Measurements from ENCODE around the gene CATSPERD.
"Not testable (repeated sequence)": the region's sequence is repeated elsewhere in the genome, so short reads cannot be mapped to it uniquely, and the experiment has no call there.

Gene CATSPERD

DNA sequence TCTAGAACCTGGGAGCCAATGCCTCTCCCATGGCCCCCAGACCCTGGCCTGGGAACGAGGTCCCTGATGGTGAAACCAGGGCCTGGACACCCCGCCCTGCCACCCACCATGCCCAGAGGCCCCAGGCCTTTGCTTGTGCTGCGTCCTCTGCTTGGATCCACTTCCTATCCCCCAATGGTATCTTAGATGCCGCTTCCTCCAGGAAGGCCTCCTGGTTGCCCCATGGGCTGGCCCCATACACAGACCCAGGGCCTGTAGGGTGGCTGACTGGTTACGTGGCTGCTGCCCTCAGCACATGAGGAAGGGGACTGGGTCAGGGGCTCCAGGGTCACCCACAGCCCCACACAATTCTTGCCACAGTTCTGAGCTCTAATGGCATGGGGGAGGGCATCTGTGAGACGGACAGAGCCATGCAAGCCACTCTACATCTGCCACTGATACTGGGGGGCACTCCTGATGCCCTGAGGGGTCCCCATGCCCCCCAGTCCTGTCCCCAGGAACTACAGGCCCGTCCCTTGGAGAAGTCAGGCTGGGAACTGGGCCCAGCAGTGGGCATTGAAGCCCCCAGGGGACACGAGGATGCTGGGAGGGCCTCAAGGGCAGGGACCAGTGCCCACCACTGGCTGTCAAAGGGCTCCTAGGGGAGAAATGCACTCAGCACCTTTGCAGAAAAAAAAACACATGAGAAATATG lies 25.3 kb upstream of the CATSPERD start:
- Histone ChIP-seq H3K9ac (ENCODE audit: low read depth, low read length) (no peak overlapping the region), H3K36me3 (ENCODE audit: insufficient read depth, low read length) (peaks cover 85% of the 10 kb centered on the region)

DNA sequence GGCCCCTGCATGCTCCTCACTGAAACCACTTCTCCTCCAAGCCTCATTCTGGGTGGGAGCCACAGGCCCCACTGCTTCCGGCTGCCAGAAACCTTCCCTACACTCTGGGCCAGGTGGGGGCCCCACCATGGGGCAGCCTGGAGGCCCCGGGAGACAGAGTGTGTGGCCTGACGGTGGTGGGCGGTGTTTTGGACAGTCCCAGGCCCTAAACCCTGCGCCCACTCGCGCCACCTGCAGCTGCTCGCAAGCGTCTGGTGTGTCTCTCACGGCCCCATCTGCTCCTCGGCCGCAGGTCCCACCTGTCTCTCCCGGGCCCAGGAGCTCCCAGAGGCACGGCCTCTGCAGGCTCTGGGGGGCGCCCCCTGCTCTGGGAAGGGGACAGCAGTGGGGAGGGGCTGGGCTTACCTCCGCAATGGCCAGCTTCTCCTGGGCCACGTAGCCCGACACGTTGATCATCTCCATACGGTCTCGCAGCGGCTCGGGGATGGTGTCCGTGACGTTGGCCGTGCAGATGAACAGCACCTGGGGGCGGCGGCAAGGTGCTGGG lies 24.7 kb upstream of the CATSPERD start:
- Histone ChIP-seq H3K4me3 (ENCODE audit: low read length) (no peak overlapping the region), H3K4me2 (ENCODE audit: low read length) (no peak overlapping the region), H3K9me3 (replicated peaks; ENCODE audit: low read length) (no peaks in the 10 kb centered on the region), H3K36me3 (ENCODE audit: insufficient read depth, low read length) (peaks cover 86% of the 10 kb centered on the region), H3K27me3 (ENCODE audit: control insufficient read depth, insufficient read depth, low read length) (no peaks in the 10 kb centered on the region), H3K4me1 (ENCODE audit: control insufficient read depth, insufficient read depth, low read length) (peaks cover 25% of the 10 kb centered on the region), H3K9ac (ENCODE audit: low read depth, low read length) (no peak overlapping the region)

More for the DNA sequence above, 25.3 kb upstream of the CATSPERD start:
- H3K9me3 ChIP-seq (replicated peaks; ENCODE audit: low read length): no peaks in the 10 kb centered on the region
- H3K27me3 ChIP-seq (ENCODE audit: control insufficient read depth, insufficient read depth, low read length): no peaks in the 10 kb centered on the region
- no peak overlapping the region for H3K4me2 ChIP-seq (ENCODE audit: low read length)
- peaks cover 25% of the 10 kb centered on the region for H3K4me1 ChIP-seq (ENCODE audit: control insufficient read depth, insufficient read depth, low read length)
- no peak overlapping the region for H3K4me3 ChIP-seq (ENCODE audit: low read length)

DNA sequence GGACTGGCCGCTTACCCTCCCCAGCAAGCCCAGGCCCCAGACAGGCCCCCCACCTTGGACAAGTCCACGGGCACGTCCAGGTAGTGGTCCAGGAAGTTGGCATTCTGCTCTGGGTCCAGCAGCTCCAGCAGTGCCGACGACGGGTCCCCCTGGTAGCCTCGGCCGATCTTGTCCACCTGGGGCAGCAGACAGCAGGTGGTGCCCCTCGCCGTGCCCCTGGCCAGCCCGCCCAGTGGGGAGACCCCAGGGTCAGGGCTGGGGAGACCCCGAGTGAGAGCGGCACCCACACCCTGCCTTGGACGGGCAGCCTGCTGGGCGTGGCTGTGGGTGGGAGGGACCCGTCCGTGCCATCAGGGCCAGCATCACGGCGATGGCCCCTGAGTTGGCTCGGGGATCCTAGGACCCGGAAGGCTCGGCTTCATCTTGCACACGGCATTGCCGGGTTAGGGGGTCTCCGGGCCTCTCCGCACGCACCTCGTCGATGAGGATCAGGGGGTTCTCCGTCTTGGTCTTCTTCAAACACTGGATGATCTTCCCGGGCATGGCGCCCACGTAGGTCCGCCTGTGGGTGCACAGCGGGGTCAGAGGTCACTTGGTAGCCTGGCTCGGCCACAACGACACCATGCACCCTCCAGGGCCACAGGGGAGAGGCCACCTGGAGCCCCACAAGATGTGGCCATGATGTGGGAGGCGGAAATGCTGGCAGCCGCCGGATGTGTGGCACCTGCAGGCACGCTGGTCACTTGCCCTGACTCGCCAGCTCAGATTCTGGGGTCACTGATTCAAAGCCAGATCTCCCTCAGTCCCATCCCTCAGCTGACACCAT lies 24.0 kb upstream of the CATSPERD start:
- Histone ChIP-seq H3K9ac (ENCODE audit: low read depth, low read length) (no peak overlapping the region), H3K27me3 (ENCODE audit: control insufficient read depth, insufficient read depth, low read length) (no peaks in the 10 kb centered on the region), H3K4me2 (ENCODE audit: low read length) (no peak overlapping the region), H3K4me3 (ENCODE audit: low read length) (no peak overlapping the region), H3K36me3 (ENCODE audit: insufficient read depth, low read length) (peaks cover 81% of the 10 kb centered on the region), H3K9me3 (replicated peaks; ENCODE audit: low read length) (no peaks in the 10 kb centered on the region), H3K4me1 (ENCODE audit: control insufficient read depth, insufficient read depth, low read length) (peaks cover 25% of the 10 kb centered on the region)

GRCh38 chr19:5697022-5697889 lies 23.2 kb upstream of the CATSPERD start:
- Histone ChIP-seq H3K27me3 (ENCODE audit: control insufficient read depth, insufficient read depth, low read length) (no peaks in the 10 kb centered on the region), H3K4me1 (ENCODE audit: control insufficient read depth, insufficient read depth, low read length) (peaks cover 17% of the 10 kb centered on the region), H3K4me3 (ENCODE audit: low read length) (no peak overlapping the region), H3K9ac (ENCODE audit: low read depth, low read length) (no peak overlapping the region), H3K9me3 (replicated peaks; ENCODE audit: low read length) (no peaks in the 10 kb centered on the region), H3K36me3 (ENCODE audit: insufficient read depth, low read length) (peaks cover 72% of the 10 kb centered on the region), H3K4me2 (ENCODE audit: low read length) (no peak overlapping the region)

GRCh38 chr19:5697890-5698634 lies 22.4 kb upstream of the CATSPERD start:
- Histone ChIP-seq H3K4me1 (ENCODE audit: control insufficient read depth, insufficient read depth, low read length) (peaks cover 11% of the 10 kb centered on the region), H3K4me2 (ENCODE audit: low read length) (no peak overlapping the region), H3K27me3 (ENCODE audit: control insufficient read depth, insufficient read depth, low read length) (no peaks in the 10 kb centered on the region), H3K9ac (ENCODE audit: low read depth, low read length) (no peak overlapping the region), H3K4me3 (ENCODE audit: low read length) (no peak overlapping the region), H3K36me3 (ENCODE audit: insufficient read depth, low read length) (peaks cover 64% of the 10 kb centered on the region), H3K9me3 (replicated peaks; ENCODE audit: low read length) (no peaks in the 10 kb centered on the region)

DNA sequence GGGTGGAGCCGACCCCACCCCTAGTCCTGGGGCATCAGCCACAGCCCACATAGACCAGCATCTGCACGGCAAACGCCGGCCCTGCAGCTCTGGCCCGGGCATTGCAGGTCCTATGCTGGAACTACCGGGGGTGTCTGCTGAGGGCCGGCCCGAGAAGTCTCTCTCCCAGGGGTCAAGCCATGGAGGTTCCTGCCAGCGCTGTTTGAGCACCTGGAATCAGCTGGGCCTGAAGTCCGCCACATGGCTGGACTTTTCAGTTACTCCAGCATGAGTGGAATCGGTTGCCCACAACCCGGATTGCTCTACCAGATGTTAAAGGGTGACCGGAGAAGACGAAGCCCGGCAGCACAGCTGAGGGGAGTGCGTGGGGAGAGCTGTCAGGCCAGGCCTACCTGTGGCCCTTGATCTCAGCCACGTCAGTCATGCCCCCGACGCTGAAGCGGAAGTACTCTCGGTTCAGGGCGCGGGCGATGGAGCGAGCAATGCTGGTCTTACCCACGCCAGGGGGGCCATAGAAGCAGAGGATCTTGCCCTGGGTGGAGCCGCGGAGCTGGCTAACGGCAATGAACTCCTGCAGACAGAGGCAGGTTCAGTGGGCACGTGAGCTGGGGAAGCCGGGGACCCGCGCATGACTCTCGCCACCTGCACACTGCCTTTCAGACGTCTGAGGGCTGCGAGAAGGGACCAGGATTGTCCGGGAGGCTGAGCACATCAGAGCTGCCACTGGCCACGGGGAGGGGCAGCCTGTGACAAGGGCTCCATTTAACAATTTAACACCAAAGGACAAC lies 21.6 kb upstream of the CATSPERD start:
- peaks cover 64% of the 10 kb centered on the region for H3K36me3 ChIP-seq (ENCODE audit: insufficient read depth, low read length)
- H3K4me3 ChIP-seq (ENCODE audit: low read length): no peak overlapping the region
- H3K9ac ChIP-seq (ENCODE audit: low read depth, low read length): no peak overlapping the region
- no peaks in the 10 kb centered on the region for H3K9me3 ChIP-seq (replicated peaks; ENCODE audit: low read length)
- H3K4me2 ChIP-seq (ENCODE audit: low read length): no peak overlapping the region
- peaks cover 8% of the 10 kb centered on the region for H3K4me1 ChIP-seq (ENCODE audit: control insufficient read depth, insufficient read depth, low read length)
- no peaks in the 10 kb centered on the region for H3K27me3 ChIP-seq (ENCODE audit: control insufficient read depth, insufficient read depth, low read length)

- peaks cover 7% of the 10 kb centered on the region for H3K4me1 ChIP-seq (ENCODE audit: control insufficient read depth, insufficient read depth, low read length)
- H3K36me3 ChIP-seq (ENCODE audit: insufficient read depth, low read length): peaks cover 63% of the 10 kb centered on the region
- H3K27me3 ChIP-seq (ENCODE audit: control insufficient read depth, insufficient read depth, low read length): no peaks in the 10 kb centered on the region
- no peak overlapping the region for H3K9ac ChIP-seq (ENCODE audit: low read depth, low read length)
- no peak overlapping the region for H3K4me3 ChIP-seq (ENCODE audit: low read length)
- no peaks in the 10 kb centered on the region for H3K9me3 ChIP-seq (replicated peaks; ENCODE audit: low read length)
- no peak overlapping the region for H3K4me2 ChIP-seq (ENCODE audit: low read length)
Observed at GRCh38 chr19:5700455-5701092, 19.9 kb upstream of the CATSPERD start.

- not testable (repeated sequence) for H3K9ac ChIP-seq (ENCODE audit: low read depth, low read length); H3K4me3 ChIP-seq (ENCODE audit: low read length); H3K4me1 ChIP-seq (ENCODE audit: control insufficient read depth, insufficient read depth, low read length); H3K4me2 ChIP-seq (ENCODE audit: low read length); H3K27me3 ChIP-seq (ENCODE audit: control insufficient read depth, insufficient read depth, low read length); H3K9me3 ChIP-seq (replicated peaks; ENCODE audit: low read length)
- H3K36me3 ChIP-seq (ENCODE audit: insufficient read depth, low read length): peaks cover 60% of the 10 kb centered on the region
Observed at GRCh38 chr19:5702053-5702410, 18.4 kb upstream of the CATSPERD start.

DNA sequence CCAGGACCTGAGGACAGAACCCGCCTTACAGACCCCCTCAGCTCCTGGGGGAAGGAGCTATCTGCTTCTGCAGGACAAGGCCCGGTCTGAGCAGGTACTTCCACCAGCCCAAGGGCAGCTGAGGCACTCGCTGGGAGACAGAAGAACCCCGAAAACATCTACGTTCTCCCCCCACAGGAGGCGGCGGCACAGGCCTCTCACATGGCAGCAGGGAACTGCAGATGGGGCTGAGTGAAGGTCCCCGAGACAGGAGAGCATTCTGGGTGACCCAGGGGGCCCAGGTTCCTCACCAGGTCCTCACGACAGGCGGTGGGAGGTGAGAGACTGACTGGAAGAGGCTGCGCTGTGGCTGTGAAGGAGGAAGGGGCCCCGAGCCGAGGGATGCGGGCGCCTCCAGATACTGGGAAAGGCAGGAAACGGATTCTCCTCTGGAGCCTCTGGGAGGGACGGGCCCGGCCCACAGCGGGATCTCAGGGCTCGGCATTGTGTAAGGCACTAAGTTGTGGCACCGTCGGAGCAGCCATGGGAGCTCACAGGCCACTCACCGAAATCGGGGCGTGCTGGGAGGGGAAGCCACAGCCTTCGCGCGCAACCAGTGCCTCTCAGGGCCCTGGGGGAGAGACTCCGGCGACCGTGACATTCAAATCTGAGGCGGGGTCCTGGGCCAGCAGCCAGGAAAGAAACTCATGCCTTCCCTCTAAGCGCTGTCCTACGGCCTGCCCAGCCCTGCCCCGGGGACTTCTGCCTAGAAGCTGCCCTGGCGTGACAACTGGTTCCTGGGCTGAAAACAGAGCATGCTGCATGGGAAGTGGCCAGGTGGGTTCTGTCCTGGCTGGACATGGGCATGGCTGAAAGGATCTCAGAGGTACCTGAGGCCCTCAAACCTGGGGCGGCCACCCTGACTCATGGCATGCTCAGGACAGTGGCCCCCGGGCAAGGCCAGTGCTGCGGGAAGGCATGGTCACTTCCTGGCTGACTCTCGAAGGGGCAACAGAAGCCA lies 16.3 kb upstream of the CATSPERD start:
- no peaks in the 10 kb centered on the region for H3K9me3 ChIP-seq (replicated peaks; ENCODE audit: low read length)
- no peak overlapping the region for H3K9ac ChIP-seq (ENCODE audit: low read depth, low read length)
- no peaks in the 10 kb centered on the region for H3K27me3 ChIP-seq (ENCODE audit: control insufficient read depth, insufficient read depth, low read length)
- no peak overlapping the region for H3K4me3 ChIP-seq (ENCODE audit: low read length)
- H3K36me3 ChIP-seq (ENCODE audit: insufficient read depth, low read length): peaks cover 62% of the 10 kb centered on the region
- no peak overlapping the region for H3K4me2 ChIP-seq (ENCODE audit: low read length)
- peaks cover 7% of the 10 kb centered on the region for H3K4me1 ChIP-seq (ENCODE audit: control insufficient read depth, insufficient read depth, low read length)
